IPS-20b (cell line): ENCODE measurements around the gene DOCK3.

ENCODE experiments used
- H3K27ac ChIP-seq: one replicate; pipeline ENCODE4 v1.5.1; 2013; ENCODE audit warnings: low read length
- H3K27me3 ChIP-seq: 2 replicates; pipeline ENCODE4 v1.6.1; 2013; ENCODE audit warnings: mild to moderate bottlenecking, low read length, inconsistent platforms; ENCODE audit not compliant: insufficient read depth
- H3K36me3 ChIP-seq: 2 replicates; pipeline ENCODE4 v1.6.1; 2013; ENCODE audit warnings: low read depth, mild to moderate bottlenecking, inconsistent platforms, low read length, moderate library complexity; ENCODE audit not compliant: insufficient read depth
- H3K4me1 ChIP-seq: 2 replicates; pipeline ENCODE4 v1.6.1; 2013; ENCODE audit warnings: mild to moderate bottlenecking, control low read depth, inconsistent platforms, low read length, moderate library complexity; ENCODE audit not compliant: insufficient read depth
- H3K4me3 ChIP-seq: 2 replicates; pipeline ENCODE4 v1.5.1; 2013; ENCODE audit warnings: mild to moderate bottlenecking, low read length, inconsistent platforms
- H3K9ac ChIP-seq: 2 replicates; pipeline ENCODE4 v1.6.1; 2013; ENCODE audit warnings: low read depth, mild to moderate bottlenecking, inconsistent platforms, low read length, moderate library complexity
- H3K9me3 ChIP-seq: 2 replicates; pipeline ENCODE4 v1.6.1; 2013; ENCODE audit warnings: mild to moderate bottlenecking, low read depth, low read length, inconsistent platforms; ENCODE audit not compliant: insufficient read depth

DOCK3 gene, protein sequence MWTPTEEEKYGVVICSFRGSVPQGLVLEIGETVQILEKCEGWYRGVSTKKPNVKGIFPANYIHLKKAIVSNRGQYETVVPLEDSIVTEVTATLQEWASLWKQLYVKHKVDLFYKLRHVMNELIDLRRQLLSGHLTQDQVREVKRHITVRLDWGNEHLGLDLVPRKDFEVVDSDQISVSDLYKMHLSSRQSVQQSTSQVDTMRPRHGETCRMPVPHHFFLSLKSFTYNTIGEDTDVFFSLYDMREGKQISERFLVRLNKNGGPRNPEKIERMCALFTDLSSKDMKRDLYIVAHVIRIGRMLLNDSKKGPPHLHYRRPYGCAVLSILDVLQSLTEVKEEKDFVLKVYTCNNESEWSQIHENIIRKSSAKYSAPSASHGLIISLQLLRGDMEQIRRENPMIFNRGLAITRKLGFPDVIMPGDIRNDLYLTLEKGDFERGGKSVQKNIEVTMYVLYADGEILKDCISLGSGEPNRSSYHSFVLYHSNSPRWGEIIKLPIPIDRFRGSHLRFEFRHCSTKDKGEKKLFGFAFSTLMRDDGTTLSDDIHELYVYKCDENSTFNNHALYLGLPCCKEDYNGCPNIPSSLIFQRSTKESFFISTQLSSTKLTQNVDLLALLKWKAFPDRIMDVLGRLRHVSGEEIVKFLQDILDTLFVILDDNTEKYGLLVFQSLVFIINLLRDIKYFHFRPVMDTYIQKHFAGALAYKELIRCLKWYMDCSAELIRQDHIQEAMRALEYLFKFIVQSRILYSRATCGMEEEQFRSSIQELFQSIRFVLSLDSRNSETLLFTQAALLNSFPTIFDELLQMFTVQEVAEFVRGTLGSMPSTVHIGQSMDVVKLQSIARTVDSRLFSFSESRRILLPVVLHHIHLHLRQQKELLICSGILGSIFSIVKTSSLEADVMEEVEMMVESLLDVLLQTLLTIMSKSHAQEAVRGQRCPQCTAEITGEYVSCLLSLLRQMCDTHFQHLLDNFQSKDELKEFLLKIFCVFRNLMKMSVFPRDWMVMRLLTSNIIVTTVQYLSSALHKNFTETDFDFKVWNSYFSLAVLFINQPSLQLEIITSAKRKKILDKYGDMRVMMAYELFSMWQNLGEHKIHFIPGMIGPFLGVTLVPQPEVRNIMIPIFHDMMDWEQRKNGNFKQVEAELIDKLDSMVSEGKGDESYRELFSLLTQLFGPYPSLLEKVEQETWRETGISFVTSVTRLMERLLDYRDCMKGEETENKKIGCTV (N-terminal part only)

DNA sequence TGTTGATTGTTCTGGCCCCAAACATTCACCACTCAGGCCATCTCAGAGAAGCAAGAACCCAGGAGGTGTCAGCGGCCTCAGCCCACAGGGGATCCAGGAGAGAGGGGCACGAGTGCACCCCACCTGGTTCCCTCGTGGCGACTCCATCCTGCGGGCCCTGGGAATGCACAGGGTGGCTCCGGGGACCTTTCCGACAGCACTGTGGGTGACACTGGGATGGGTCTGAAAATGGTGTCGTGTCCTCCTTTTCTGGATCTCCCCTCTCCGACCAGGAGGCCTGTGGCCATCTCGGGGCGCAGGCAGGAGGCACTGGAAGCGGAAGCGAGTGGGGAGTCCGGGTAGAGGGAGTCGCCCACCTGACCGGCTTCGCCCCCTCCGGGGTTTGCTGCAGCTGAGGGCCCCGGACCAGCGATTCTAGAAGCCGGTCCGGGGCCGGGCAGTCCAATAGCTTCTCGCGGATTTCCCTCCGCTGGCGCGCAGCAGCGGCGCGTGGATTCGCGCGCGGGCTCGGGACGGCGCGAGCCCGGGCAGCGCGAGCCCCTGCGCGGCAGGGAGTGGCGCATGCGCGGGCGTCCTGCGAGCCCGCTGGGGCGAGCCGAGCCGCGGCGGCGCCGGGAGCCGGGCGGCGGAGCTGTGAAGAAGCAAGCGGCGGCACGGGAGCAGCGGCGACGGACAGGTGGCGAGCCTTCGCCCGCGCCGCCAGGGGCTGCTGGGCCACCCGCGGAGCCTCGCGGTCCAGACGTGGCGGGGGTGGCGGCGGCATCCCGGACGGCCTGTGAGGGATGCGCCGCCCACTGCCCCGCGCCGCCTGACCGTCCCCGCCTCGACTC lies at the start of gene DOCK3:
Gene DOCK3 (plus strand): TSS at position 579 of the 830 bp plus-strand sequence. CDS start 337 bp downstream, outside the sequence.
- H3K9me3 ChIP-seq, result no peaks in the 10 kb centered on the region
- H3K4me3 ChIP-seq, result peak within 1 kb of the TSS; percentile 78
- no peaks in the 10 kb centered on the region for H3K36me3 ChIP-seq
- peaks cover 43% of the 10 kb centered on the region for H3K27me3 ChIP-seq
- H3K9ac ChIP-seq, result peak within 1 kb of the TSS; percentile 75; the same call in 1 of the 2 replicates
- no peak within 1 kb of the TSS for H3K27ac ChIP-seq
- H3K4me1 ChIP-seq, result peaks cover 10% of the 10 kb centered on the region

DNA sequence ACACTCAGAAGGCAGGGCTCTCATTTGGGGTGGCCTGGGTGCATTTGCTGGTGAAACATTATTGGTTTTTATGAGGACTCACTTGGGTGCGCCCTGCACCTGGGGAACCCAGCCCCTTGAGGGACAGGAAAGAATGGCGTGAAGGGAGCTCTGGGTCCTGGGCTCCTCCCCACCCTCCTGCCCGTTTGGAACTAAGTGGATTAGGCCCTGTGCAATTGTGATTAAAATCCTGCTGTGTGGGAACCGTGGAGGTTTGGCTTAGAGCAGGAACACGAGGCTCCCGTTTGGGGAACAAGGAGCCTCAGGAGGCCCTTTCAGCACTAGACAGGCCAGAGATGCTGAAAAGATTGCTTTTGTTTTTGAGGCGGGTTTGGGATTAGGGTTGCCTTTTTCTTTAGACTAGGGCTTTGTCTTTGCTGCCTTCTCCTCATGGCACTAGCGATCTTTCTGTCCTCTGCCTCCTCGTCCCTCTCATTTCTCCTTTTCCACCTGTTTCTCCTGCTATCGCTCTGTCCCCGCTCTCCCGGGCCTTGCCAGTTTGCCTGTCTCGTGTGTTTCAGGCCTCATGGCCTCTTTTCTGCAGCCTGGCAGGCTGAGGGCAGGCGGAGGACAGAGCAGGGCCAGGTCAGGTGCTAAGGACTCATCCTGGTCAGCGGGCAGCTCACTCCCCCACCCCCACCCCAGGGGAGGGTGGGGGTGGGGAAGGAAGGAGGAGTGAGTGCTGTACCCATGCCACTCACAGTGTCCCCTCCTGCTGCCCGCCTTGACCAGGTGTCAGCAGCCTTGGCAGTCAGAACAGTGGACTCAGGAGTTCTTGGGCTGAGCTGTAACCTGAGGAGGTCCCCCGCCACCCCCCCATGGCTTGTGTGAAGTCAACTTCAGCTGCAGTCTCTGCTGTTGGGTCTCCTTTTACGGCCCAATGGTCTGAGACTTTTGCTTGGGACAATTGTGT lies 49.2 kb upstream of the DOCK3 start:
- Histone ChIP-seq H3K4me3 (no peak overlapping the region), H3K27ac (no peak overlapping the region), H3K36me3 (peaks cover 6% of the 10 kb centered on the region; the same call in 1 of the 2 replicates), H3K9ac (peak overlapping the region; percentile 45; the same call in 1 of the 2 replicates), H3K4me1 (peaks cover 12% of the 10 kb centered on the region), H3K27me3 (no peaks in the 10 kb centered on the region), H3K9me3 (no peaks in the 10 kb centered on the region)

DNA sequence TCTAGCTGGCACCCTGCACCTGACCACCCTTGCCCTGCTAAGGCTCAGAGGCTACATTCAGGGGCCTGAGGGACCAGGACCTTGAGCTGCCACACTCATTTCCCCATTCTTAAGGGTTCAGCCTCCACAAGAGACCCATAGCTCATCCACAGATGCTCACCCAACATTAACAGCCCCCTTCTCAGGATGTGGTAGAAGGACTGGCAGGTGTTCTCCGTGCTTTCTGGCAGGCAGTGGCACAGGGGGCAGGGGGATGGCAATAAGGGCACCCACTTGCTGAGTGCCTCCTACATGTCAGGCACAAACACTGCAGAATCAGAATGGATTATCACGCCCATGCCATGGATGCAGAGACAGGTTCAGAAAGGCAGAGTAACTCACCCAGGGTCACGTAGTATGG lies 48.3 kb upstream of the DOCK3 start:
- peaks cover 6% of the 10 kb centered on the region; the same call in 1 of the 2 replicates for H3K36me3 ChIP-seq
- no peak overlapping the region for H3K27ac ChIP-seq
- peaks cover 12% of the 10 kb centered on the region for H3K4me1 ChIP-seq
- no peaks in the 10 kb centered on the region for H3K9me3 ChIP-seq
- H3K4me3 ChIP-seq, result no peak overlapping the region
- no peak overlapping the region for H3K9ac ChIP-seq
- no peaks in the 10 kb centered on the region for H3K27me3 ChIP-seq

DNA sequence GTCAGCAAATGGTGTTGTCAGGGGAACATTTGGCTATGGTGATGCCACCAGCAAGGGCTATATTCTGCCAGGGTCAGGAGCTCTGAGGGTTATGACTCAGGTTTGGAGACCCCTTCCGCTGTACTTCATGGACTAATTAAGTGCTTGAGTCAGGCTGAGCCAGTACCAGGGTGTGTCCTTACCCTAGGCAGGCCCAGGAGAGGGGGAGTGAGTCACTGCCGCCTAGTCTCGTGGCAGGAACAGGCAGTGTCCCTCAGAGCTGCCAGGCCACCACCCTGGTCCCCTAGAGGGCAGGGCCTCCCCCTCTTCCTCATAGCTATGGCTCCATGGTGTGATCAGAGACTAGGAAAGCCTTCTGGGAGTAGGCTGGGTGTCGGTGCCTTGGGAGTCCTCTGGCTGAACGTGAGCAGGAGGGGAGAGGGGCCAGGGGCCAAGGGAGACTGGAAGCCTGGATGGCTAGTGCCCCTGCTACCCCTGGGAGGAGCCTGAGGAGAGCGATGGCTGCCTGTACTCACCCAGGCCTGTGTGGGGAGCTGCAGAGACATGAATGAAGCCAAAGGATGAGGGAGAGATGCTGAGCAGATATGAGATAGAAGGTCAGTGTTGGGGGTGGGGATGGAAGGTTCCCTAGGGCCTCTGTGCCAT lies 47.2 kb upstream of the DOCK3 start:
- H3K9me3 ChIP-seq, result no peaks in the 10 kb centered on the region
- H3K27ac ChIP-seq, result no peak overlapping the region
- no peak overlapping the region for H3K9ac ChIP-seq
- no peaks in the 10 kb centered on the region for H3K27me3 ChIP-seq
- H3K4me3 ChIP-seq, result no peak overlapping the region
- H3K36me3 ChIP-seq, result peaks cover 3% of the 10 kb centered on the region; the same call in 1 of the 2 replicates
- H3K4me1 ChIP-seq, result peaks cover 12% of the 10 kb centered on the region

DNA sequence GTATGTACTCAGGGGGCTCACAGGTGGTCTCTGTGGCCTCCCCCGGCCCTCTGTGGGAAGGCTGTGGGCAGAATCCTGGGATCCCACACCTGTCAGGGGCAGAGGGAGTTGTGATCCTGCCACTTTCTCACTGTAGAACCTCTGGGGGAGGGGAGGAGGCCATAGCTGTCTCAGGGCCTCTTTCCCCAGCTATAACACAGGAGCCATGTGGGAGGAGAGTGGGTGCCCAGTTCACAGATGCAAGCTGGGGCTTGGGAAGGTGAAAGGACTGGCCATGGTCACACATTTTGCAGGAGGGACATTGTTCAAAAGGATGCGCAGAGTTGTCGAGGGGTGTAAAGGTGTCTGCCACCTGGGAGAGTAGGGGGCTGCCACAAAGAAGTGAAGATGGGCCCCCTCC lies 46.1 kb upstream of the DOCK3 start:
- Histone ChIP-seq H3K36me3 (no peaks in the 10 kb centered on the region), H3K9me3 (no peaks in the 10 kb centered on the region), H3K4me1 (peaks cover 12% of the 10 kb centered on the region), H3K27me3 (no peaks in the 10 kb centered on the region), H3K4me3 (no peak overlapping the region), H3K27ac (no peak overlapping the region), H3K9ac (no peak overlapping the region)

DNA sequence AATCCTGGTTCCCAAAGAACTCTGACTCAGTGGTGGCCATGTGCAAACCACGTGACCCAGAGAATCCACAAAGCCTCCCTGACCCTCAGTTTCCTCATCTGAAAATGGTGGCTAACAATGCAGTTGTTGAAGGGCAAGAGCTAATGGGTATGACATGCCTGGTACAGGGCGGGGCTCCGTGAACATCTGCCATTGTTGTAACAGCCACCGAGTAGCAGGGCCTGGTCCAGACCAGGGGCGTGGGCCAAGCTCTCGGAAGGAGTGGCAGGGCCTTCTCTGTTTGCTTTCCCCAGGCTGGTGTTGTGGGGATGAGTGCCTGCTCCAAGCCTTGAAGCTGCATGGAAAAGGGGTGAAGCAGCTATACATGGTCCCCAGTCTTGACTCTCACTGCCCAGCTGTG lies 44.3 kb upstream of the DOCK3 start:
- H3K27me3 ChIP-seq, result no peaks in the 10 kb centered on the region
- no peaks in the 10 kb centered on the region for H3K36me3 ChIP-seq
- H3K9me3 ChIP-seq, result no peaks in the 10 kb centered on the region
- no peak overlapping the region for H3K4me3 ChIP-seq
- no peak overlapping the region for H3K27ac ChIP-seq
- H3K9ac ChIP-seq, result no peak overlapping the region
- peaks cover 5% of the 10 kb centered on the region; the same call in 1 of the 2 replicates for H3K4me1 ChIP-seq

DNA sequence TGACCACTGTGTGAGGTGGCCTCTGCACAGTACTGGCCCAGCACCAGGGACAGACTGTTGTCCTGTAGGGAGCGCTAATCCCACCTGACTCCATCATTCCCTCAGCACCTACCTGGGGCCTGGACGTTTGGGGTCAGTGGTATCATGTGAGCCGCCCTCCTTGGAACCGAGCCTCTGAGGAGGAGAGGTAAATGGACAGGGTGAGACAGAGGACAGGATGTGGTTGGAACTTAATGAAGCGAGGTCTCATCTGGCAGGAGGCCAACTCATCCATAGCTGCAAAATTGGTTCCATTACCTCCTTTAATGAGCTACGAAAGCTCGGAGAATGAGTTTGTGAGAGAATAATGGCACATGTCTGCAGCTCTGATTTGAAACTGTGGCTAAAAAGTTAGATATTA lies 43.9 kb upstream of the DOCK3 start:
- no peaks in the 10 kb centered on the region for H3K27me3 ChIP-seq
- no peak overlapping the region for H3K27ac ChIP-seq
- no peaks in the 10 kb centered on the region for H3K36me3 ChIP-seq
- H3K4me1 ChIP-seq, result peaks cover 3% of the 10 kb centered on the region; the same call in 1 of the 2 replicates
- H3K9ac ChIP-seq, result no peak overlapping the region
- no peaks in the 10 kb centered on the region for H3K9me3 ChIP-seq
- H3K4me3 ChIP-seq, result no peak overlapping the region

DNA sequence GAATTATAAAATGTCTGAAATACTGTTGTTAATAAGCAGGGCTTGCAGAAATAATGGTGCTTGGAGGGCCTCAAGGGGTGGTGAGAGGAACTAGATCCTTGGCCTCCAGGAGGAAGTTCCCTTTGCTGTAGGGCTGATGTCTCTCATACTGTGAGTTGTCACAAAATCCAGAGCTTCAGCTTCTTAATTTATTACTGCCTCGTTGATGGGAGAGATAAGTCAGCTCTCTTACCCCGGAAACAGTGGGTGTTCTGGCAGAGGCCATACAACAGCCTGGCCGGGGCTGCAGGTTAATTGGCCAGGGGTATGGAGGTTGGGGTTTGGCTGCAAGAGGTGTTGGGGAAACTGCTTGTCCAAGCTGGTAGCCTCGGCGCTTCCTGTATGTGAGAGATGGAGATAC lies 42.3 kb upstream of the DOCK3 start:
- no peak overlapping the region for H3K9ac ChIP-seq
- peaks cover 13% of the 10 kb centered on the region; the same call in 1 of the 2 replicates for H3K4me1 ChIP-seq
- H3K36me3 ChIP-seq, result no peaks in the 10 kb centered on the region
- no peaks in the 10 kb centered on the region for H3K27me3 ChIP-seq
- H3K9me3 ChIP-seq, result no peaks in the 10 kb centered on the region
- H3K4me3 ChIP-seq, result no peak overlapping the region
- no peak overlapping the region for H3K27ac ChIP-seq

DNA sequence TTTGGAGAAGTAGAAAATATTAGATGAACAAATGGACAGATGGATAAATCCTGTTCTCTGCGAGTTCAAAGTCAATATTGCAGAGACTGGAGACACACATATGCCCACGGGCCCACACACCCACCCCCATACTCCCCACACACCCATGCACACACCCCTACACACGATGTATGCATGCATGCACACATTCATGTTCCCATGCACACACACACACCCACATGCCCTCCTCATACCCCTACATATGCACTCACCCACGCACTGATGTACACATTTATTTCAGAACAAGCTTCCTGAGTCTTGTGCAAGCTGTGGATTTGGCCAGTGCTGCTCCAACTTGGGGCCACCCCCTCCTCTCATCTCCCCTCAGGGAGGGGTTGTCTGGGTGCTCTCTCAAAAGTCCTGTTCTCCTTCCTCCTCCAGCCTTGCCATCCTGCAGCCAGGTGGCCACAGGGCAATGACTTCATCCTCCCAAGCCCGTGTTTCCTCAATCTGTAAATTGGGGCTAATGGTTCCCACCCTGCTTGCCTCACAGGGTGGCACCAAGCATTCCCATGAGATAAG lies 41.4 kb upstream of the DOCK3 start:
- Histone ChIP-seq H3K36me3 (no peaks in the 10 kb centered on the region), H3K4me1 (peaks cover 14% of the 10 kb centered on the region; the same call in 1 of the 2 replicates), H3K4me3 (no peak overlapping the region), H3K27me3 (no peaks in the 10 kb centered on the region), H3K9ac (no peak overlapping the region), H3K9me3 (no peaks in the 10 kb centered on the region), H3K27ac (no peak overlapping the region)
